ENCODE measurements around the gene NAALADL2.
"Not testable (repeated sequence)": the region's sequence is repeated elsewhere in the genome, so short reads cannot be mapped to it uniquely, and the experiment has no call there.

The NAALADL2 gene

DNA sequence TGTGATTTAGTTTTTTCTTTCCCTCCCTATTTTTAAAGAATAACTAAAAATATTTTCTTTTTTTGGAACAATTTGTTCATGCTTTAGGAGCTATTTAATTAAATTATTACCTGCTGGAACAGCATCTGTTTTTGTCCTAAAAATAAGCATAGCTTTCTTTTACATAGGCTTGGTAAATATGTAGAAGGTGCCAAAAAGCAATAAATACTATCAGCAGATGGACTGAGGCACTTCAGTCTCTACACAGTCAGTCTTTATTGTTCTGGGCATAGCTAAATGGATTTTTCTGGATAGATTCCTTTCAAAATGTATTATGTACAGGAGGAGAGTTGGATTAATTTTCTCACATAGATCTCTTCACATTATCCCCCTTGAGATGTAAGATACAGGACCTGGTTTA is 223.5 kb downstream of the NAALADL2 start:
- no peak for DNase-seq

DNA sequence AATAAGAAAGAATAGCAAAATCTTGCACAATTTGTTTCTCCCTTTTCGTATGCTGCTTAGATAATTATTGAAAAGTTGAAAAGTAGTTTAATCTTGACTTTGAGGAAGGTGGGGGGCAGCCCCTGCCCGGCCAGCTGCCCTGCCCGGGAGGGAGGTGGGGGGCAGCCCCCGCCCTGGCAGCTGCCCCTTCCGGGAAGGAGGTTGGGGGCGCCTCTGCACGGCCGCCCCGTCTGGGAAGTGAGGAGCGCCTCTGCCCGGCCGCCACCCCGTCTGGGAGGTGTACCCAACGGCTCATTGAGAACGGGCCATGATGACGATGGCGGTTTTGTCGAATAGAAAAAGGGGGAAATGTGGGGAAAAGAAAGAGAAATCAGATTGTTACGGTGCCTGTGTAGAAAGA is 228.0 kb downstream of the NAALADL2 start:
- DNase-seq, result not testable (repeated sequence)

DNA sequence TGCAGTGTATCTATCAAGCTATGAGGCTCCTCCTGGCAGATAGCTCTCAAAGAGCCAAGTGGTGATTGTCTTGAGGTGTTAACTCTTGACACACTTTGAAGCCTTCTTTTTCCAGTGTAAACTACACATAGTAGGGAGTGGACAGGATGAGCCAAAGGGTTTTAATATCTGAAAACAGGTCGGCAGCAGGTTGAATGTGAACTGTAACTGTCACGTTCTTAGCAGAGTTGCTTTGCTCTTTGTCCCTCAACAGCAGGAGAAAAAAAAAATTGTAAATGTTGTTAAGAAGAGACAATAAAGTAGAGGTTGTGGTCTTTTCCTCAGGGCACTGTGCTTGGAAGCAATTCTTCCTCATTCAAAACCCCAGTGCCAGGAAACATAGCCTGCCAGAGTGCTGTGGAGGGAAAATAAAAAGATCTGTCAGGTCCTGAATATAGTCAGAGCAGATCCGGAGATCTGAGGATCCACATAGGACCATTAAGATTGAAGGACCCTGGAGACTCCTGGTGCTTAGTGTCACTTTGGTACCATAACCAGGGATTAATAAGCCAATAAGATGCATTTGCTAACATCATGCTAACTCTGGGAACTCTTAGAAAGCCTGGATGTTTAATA is 229.7 kb downstream of the NAALADL2 start:
- DNase-seq, result no peak

DNA sequence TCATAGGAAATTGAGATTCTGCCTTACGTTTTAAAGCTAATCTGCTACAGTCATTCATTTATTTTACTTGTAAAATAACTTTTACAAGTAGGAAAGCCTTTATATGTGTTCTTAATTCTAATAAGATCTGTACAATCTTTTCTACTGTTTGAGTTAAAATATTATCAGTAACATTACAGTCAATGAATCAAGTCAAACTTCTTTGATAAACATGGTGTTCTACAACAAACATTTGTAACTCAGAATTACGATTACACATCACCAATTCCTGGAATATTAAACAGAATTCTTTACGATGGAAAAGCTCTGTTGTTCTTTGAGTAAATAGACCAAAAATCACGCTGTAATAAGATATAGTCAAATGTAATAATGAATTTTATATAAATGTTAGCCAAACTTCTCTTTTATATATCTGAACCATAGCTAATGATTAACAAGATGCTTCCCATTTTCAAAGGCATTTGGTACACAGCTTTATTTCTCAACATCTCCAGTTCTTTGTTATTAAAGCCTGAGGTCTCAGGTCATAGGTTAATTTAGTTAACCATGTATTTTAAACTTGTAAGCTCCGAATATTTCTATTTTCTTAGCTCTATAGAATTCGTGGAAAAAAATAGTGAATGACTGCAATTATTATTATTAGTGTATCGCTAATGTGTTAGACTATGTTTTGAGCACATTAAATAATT is 232.4 kb downstream of the NAALADL2 start:
- no peak for DNase-seq

DNA sequence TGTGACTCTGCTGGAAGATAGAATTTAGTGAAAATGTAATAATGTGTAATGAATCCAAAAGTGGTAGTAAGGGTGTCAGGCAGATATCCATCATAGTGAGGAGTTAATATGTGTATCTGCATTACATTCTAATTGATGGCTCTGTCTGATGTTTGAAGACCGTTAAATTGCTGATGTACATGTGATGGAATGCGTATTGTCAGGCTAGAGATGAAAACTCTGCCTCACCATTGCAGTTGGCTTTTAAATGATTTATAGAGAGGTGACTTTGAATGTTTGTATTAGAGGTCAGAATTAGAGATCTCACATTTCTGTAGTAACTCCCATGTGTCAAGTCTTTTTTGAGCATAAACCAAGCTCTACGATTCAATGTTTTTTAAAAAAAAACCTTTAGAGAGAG is 234.6 kb downstream of the NAALADL2 start:
- DNase-seq, result no peak

DNA sequence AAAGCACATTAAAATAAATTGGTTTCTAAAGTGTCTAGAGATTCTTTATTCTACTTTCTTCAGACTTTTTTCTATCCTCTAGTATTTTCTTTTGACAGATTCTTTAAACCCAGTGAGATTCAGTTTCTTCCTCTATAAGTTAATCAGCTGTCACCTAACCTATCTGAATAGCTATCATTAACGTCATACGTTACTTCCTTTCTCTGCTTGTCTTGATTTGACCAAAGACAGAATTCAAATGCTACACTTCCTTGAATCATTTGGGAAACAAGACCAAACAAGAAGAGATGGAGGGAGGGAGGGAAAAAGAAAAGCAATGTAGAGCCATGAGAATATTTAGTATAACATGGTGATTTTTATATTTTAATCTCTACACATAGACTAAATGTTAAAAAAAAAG is 235.2 kb downstream of the NAALADL2 start:
- DNase-seq, result no peak

DNA sequence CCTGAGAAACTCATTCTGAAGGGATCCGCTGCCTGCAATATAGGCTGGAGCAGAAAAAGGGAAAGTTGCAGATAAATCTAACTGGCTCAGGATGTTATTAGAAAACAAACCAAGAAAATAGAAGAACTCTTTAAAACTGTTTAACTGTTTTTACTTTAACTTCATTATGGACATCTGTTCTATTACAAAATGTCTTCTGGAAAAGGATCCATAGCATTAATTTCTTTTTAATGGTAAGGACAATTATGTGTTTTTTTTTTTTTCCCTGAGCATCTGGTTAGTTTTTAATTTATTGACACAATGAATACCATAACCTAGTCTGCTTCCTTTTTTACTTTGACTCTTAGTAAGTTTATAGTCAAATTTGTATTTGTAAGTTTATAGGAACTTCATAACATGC is 239.5 kb downstream of the NAALADL2 start:
- DNase-seq, result no peak

DNA sequence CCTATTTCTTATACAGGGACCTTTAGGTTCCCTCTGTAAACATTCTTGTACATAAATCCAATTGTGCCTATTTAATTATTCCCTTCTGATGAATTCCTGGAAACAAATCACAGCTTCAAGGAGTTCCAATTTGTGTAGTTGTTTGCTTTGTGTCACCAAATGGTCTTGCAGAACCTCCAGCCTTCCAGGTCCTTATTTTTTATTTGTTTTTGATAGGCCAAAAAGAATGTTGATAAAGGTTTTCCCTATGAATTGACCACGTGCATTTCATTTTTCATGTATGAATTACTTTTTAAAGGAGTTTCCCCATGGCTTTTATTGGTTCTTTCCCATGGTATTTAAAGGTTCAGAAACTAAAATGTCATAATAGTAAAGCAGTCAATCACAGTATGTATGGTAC is 243.0 kb downstream of the NAALADL2 start:
- no peak for DNase-seq

DNA sequence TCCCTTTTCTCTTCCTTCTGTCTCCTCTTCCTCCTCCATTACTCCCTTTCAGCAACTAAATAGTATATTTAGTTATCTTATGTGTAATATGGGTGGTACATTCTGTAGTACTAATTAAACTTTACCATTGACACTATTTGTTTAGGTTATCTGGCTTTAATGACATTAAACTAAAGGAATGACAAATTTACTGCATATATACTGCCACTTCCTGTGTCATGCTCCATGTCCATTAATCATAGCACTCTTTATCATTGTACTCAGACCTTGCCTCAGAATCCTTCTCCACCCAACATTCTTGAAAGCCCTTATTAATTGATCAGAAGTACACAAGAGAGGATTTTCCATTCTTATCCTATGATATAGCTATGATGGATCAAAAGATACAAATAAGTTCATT is 244.2 kb downstream of the NAALADL2 start:
- no peak for DNase-seq

DNA sequence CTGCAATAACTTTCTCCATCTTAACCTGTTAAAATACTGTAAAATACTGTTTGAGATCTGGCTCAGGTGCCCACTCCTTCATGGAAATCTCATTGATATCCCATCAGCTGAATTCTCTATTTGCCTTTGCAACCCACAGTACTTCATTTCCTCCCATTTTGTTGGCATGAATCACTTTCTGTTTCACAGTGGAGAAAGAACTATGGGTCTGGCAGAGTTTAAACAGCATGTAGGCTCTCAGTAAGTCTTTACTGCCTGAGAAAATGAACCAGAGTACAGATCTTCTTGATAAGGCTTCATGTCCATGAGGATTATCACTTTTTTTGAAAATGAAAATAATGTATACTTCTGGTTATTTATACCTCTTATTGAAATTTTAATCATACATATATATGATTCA is 245.9 kb downstream of the NAALADL2 start:
- no peak for DNase-seq

DNA sequence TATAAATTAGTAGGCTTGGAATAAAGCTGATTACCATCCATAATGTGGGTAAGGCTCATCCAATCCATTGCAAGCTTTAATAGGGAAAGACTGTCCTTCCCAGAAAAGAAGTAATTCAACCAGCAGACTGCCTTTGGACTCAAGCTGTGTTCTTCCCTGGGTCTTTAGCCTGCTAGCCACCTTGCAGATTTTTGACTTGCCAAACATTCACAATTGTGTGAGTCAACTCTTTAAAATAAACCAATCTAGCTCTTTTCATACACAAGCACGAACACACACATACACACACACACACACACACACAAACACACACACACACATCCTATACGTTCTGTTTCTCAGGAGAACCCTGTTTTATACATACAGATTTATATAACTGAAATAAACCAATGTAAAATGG is 248.1 kb downstream of the NAALADL2 start:
- DNase-seq, result no peak

DNA sequence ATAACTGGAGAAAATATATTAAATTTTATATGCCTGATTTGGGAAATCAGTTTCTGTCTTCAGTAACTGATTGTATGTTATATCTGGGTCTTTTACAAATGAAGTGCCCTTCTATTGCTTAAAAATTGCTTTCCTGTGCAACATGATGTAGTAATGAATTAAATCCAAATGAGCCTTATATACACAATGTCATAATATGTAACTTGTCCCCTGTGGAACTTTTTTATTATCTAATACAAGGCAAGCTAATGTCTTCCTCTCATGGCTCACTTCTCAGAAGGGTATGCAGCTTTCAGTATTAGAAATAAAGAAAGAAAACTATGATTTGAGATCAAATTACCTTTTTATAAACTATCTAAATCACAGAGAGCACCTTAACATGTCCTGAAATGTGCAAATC is 248.9 kb downstream of the NAALADL2 start:
- no peak for DNase-seq

DNA sequence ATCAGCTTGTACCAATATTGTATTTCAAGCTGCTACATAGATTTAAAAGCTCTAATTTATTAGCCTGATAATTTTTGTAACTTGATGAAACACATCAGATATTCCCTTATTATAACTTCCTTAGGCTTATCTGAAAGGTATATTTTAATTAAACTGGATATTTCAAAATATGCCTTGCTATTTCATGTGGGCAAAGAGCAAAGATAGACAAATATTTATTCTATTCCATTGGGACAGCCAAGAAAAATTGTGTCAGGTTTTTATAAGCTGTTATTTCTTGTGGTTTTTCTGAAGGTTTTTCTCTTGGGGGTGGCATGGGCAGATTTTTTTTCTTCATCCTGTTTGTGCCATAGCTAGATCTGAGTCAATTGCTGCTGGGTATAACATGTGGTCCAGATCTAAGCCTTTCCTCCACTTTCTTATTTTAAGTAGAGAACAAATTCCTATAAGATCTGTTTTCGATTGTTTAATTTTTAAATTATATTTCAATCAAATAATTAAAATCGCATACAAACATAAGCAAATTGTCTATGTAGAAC is 249.5 kb downstream of the NAALADL2 start:
- no peak for DNase-seq

DNA sequence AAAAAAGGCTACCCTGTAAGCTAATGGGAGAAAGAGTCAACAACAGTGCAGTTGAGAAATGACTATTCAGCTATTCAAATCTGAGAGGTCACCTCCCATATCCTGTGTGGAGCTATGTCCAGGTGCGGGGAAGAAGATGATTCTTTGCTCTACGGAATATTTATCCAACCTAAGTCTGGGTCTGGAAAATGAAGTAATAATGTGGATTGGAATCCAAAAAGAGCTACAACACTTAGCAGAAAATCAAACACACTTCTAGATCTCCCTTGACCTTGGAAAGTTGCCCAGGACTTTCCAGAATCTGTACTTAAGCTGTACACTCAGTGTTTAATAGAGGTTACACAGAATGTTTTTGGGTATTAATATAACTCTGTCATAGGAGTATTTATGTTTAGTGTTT is 251.9 kb downstream of the NAALADL2 start:
- no peak for DNase-seq

DNA sequence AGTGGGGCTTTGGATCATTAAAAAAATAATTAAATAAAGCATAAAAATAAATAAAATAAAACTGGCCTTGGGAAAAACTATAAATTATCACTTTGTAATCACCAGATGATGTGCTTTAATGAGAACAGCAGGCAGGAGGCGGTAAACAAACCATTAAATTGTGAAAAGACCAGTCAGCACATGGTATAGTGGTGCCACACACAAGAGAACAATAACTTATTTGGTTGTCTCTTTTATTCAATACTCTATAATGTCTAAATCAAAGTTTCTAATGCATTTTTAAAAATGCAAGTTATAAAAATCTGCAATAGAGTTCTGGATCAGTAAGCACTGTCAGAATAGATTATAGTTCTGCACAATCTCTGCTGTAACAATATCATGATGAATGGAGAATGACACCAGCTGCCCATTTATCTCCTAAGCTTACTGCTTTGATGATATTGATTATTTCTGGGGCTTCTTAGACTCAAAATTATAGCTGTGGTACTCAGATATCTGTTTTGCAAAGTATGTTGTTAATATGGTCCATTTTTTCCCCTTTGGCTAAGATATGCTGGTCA is 259.3 kb downstream of the NAALADL2 start:
- no peak for DNase-seq

DNA sequence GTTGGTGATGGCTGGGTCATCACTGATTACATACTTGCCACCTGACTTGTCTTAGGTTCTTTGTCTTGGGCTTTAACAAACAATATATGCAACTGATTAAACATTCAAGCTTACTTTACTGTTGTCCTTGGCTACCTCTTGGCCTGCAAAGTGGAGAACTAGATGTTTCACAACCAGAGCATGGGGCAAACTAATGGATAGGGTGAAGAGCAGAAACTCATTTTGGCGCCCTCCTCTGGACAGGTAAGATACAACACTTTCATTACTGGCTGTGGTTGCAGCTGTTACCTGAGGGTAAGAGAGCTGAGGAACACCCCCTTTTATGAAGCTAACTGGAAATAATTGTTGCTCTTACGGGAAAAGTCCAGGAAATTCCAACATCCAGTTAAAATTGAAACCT is 262.1 kb downstream of the NAALADL2 start:
- no peak for DNase-seq

DNA sequence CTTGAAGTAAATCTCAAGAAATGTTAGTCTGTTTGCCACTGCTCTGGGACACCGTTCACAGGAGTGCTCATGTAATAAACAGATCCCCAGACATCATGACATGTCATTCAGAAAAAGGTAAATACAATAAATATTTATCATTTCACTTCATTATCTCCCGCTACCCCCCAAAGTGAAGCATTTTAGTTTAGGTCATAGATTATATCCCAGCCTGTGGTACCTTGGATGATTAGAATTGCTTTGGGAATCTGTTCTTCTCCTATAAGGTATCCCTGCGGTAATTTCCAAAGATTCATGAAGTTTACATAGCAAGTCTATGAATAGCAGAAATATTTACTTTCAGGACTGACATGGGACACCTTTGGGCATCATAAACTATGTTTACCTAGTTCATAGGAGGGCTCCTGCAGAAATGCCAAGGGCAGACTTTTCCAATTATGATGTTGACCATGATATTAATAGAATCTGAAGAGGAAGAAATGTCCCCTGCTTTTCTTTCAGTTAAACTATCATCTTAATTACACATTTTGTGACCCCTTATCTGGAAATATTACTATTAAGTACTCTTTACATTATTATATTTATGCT is 268.0 kb downstream of the NAALADL2 start:
- DNase-seq, result no peak

DNA sequence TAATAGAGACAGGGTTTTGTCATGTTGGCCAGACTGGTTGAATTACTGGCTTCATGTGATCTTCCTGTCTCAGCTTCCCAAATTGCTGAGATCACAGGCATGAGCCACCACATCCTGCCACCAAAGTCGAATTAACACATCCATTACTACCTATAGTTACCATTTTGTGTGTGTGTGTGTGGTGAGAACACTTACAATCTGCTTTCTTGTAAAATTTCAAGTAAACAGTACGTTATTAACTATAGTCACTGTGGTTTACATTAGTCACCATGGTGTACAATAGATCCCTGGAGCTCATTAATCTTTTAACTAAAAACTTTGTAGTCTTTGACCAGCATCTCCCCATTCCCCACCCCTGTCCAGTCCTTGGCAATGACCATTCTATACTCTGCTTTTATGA is 270.0 kb downstream of the NAALADL2 start:
- no peak for DNase-seq

DNA sequence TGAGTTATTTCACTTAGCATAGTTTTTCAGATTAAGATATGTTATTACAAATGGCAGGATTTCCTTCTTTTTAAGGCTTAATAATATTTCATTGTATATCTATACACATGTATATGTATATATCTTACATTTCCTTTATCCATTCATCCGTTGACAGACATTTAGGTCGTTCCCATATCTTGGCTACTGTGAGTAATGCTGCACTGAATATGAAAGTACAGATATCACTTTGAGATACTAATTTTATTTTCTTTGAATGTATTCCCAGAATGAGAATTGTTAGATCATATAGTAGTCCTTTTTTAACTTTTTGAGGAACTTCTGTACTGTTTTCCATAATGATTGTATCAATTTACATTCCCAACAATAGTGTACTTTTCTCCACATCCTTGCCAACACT is 270.4 kb downstream of the NAALADL2 start:
- DNase-seq, result no peak

DNA sequence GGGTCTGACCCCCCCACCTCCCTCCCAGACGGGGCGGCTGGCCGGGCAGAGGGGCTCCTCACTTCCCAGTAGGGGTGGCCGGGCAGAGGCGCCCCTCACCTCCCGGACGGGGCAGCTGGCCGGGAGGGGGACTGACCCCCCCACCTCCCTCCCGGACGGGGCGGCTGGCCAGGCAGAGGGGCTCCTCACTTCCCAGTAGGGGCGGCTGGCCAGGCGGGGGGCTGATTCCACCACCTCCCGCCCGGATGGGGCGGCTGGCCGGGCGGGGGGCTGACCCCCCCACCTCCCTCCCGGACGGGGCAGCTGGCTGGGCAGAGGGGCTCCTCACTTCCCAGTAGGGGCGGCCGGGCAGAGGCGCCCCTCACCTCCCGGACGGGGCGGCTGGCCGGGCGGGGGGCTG is 272.7 kb downstream of the NAALADL2 start:
- DNase-seq, result not testable (repeated sequence)

DNA sequence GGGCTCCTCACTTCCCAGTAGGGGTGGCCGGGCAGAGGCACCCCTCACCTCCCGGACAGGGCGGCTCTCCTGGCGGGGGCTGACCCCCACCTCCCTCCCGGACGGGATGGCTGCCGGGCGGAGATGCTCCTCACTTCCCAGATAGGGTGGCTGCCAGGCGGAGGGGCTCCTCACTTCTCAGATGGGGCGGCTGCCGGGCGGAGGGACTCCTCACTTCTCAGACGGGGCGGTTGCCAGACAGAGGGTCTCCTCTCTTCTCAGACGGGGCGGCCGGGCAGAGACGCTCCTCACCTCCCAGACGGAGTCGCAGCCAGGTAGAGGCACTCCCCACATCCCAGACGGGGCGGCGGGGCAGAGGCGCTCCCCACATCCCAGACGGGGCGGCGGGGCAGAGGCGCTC is 273.6 kb downstream of the NAALADL2 start:
- not testable (repeated sequence) for DNase-seq

DNA sequence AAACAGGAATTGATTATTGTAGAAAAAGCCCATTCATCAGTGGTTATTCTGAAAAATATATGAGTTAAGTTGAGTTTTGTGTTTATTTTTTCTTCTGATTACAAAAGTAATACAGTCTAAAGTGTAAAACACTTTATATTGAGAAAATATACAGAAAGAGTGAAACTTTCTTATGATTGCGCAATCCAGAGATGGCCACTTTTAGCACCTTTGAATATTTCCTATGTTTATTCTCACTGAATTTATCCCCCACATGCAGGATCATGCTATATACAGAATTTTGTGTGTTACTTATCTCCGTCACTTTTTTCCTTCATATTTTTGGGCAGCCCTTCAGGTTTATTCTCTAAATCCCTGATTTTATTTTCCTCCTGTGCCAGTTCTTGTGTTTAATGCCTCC is 285.2 kb downstream of the NAALADL2 start:
- DNase-seq, result no peak

DNA sequence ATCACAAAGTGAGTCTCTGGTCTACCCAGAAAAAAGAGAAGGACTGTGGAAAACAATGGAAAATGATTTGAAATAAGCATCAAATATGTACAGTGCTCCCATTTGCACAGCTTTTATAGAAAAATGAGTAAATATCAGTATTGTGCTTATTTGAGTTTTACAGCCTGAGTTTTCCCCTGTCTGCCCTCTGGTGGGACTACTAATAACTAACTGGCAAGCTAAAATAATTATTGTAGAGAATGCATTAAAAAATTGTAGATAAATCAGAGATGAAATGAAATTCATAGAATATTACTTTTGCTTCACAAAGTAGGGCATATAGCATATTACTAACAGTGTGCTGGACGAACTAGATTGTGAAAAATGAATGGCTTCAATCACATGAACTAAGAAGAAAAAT is 287.1 kb downstream of the NAALADL2 start:
- DNase-seq, result no peak

DNA sequence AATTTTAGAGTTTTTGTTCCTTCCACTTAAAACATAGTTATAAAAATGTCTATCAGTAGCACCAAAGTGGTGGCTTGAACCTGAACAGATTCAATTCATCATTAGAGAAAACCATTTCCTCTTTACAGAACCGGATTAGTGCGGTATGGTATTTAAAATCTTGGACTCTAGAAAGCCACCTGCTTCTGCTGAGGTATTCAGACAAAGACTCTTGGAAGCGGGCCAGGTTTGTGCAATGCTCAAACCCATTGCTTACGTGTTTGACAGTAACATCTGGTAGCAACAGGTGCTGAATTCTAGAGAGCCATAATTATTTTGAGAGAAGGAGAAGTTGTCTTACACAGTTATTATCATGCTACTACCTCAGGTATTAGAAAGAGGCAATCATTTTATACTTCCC is 290.5 kb downstream of the NAALADL2 start:
- no peak for DNase-seq

Measured in hippocampal formation (tissue), 2 donors.